Glutamatergic neuron (in vitro differentiated cells): Measurements from ENCODE around the gene SELENON. TPM values are rescaled to one million over a fixed set of nuclear protein-coding genes. Genes with fewer than 3 reads are reported as not detected.
A peak's percentile ranks its signal among the peaks of the same experiment; 100 is the strongest.

Experiments used
- DNase-seq: peaks from one replicate; pipeline ENCODE4 v3.0.0; 2022
- H3K27ac Mint-ChIP-seq: one replicate; pipeline ENCODE4 v1.8.0; 2020; ENCODE audit warnings: mild to moderate bottlenecking, mixed read lengths, inconsistent platforms; ENCODE audit not compliant: unreplicated experiment
- H3K27me3 Mint-ChIP-seq: one replicate; pipeline ENCODE4 v1.8.0; 2020; ENCODE audit warnings: mild to moderate bottlenecking, moderate library complexity, mixed read lengths, inconsistent platforms; ENCODE audit not compliant: unreplicated experiment
- H3K36me3 Mint-ChIP-seq: one replicate; pipeline ENCODE4 v1.8.0; 2020; ENCODE audit warnings: mild to moderate bottlenecking, mixed read lengths, inconsistent platforms; ENCODE audit not compliant: unreplicated experiment
- H3K4me1 Mint-ChIP-seq: one replicate; pipeline ENCODE4 v1.8.0; 2020; ENCODE audit warnings: mild to moderate bottlenecking, low read depth, mixed read lengths, inconsistent platforms; ENCODE audit not compliant: unreplicated experiment
- H3K4me3 Mint-ChIP-seq: one replicate; pipeline ENCODE4 v1.8.0; 2020; ENCODE audit warnings: mild to moderate bottlenecking, mixed read lengths, inconsistent platforms; ENCODE audit not compliant: unreplicated experiment
- H3K9me3 Mint-ChIP-seq: one replicate; pipeline ENCODE4 v1.8.0; 2020; ENCODE audit warnings: mild to moderate bottlenecking, moderate library complexity, mixed read lengths, inconsistent platforms; ENCODE audit not compliant: unreplicated experiment
- CTCF ChIP-seq: fragments of 200-600 bp; sonication (generic); IDR thresholded peaks from one replicate; pipeline ENCODE4 v1.5.0; 2021; ENCODE audit not compliant: partially characterized antibody, unreplicated experiment
- long read RNA-seq: library from polyadenylated mRNA; unstranded; transcript quantifications from one replicate; pipeline ENCODE4 v2.0.0, GENCODE V29; 2020; ENCODE audit not compliant: unreplicated experiment
- total RNA-seq: library from RNA; stranded (reverse); fragmentation: NEBNext Ultra II Directional; extraction: Animal tissue kit (Norgen Biotek cat#: 25700); gene quantifications from one replicate; pipeline ENCODE4 v1.2.1, GENCODE V29; 2021; ENCODE audit not compliant: unreplicated experiment

The SELENON gene, protein sequence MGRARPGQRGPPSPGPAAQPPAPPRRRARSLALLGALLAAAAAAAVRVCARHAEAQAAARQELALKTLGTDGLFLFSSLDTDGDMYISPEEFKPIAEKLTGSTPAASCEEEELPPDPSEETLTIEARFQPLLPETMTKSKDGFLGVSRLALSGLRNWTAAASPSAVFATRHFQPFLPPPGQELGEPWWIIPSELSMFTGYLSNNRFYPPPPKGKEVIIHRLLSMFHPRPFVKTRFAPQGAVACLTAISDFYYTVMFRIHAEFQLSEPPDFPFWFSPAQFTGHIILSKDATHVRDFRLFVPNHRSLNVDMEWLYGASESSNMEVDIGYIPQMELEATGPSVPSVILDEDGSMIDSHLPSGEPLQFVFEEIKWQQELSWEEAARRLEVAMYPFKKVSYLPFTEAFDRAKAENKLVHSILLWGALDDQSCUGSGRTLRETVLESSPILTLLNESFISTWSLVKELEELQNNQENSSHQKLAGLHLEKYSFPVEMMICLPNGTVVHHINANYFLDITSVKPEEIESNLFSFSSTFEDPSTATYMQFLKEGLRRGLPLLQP
- total RNA-seq: 79.8 TPM
- long read RNA-seq: 0 reads

GRCh38 chr1:25799935-25800702 is at the start of gene SELENON:
Gene SELENON (plus strand): TSS chr1:25800193. CDS start chr1:25800231, 38 bp downstream.
- H3K9me3 Mint-ChIP-seq: peaks cover under 1% of the 10 kb centered on the region
- TF ChIP-seq CTCF: no peak
- peak within 1 kb of the TSS; percentile 90 for H3K4me3 Mint-ChIP-seq
- peak within 1 kb of the TSS; percentile 90 for H3K27ac Mint-ChIP-seq
- H3K27me3 Mint-ChIP-seq: peaks cover 4% of the 10 kb centered on the region
- H3K4me1 Mint-ChIP-seq: peaks cover 23% of the 10 kb centered on the region
- peak; percentile 81 for DNase-seq
- no peaks in the 10 kb centered on the region for H3K36me3 Mint-ChIP-seq

DNA sequence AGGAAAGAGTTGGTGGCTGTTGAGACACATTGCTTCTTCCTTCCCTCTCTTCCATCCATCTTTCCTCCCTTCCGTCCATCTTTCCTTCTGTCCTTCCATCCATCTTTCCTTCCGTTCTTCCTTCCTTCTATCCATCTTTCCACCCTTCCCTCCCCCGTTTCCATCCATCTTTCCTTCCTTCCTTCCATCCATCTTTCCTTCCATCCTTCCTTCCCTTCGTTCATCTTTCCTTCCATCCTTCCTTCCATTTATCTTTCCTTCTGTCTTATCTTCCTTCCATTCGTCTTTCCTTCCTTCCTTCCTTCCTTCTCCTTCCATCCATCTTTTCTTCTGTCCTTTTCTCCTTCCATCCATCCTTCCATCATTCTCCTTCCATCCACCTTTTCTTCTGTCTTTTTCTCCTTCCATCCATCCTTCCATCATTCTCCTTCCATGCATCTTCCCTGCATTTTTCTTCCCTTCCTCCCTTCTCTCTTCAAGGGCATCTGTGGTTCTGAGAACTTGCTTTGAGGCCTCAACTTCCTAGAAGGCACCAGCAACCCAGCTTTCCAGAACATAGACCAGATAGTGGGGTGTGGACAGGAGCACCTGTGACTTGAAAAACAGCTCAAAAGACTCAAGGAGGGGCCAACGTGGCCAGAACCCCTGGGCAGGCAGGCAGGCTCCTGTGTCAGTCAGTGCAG is 48.9 kb upstream of the SELENON start:
- Mint-ChIP-seq H3K27ac (no peak overlapping the region), H3K36me3 (peaks cover 6% of the 10 kb centered on the region), H3K27me3 (peaks cover 4% of the 10 kb centered on the region), H3K9me3 (peaks cover 6% of the 10 kb centered on the region), H3K4me1 (peaks cover 12% of the 10 kb centered on the region), H3K4me3 (no peak overlapping the region)
- no peak for TF ChIP-seq CTCF
- no peak for DNase-seq

GRCh38 chr1:25754470-25755181 is 45.4 kb upstream of the SELENON start:
- Mint-ChIP-seq H3K27ac (no peak overlapping the region), H3K27me3 (peaks cover 3% of the 10 kb centered on the region), H3K4me3 (no peak overlapping the region), H3K36me3 (peaks cover 6% of the 10 kb centered on the region), H3K9me3 (peaks cover 6% of the 10 kb centered on the region), H3K4me1 (peaks cover 10% of the 10 kb centered on the region)
- no peak for TF ChIP-seq CTCF
- no peak for DNase-seq

- TF ChIP-seq CTCF: no peak
- H3K27ac Mint-ChIP-seq: no peak overlapping the region
- H3K4me3 Mint-ChIP-seq: no peak overlapping the region
- H3K9me3 Mint-ChIP-seq: peaks cover 6% of the 10 kb centered on the region
- H3K4me1 Mint-ChIP-seq: peaks cover 10% of the 10 kb centered on the region
- no peak for DNase-seq
- peaks cover 3% of the 10 kb centered on the region for H3K27me3 Mint-ChIP-seq
- H3K36me3 Mint-ChIP-seq: peaks cover 6% of the 10 kb centered on the region
Observed at GRCh38 chr1:25755475-25756125, 44.4 kb upstream of the SELENON start.
